Sigmoid colon (tissue), 7 donors: ENCODE results near the gene MAD2L1BP. TPM values are rescaled to one million over a fixed set of nuclear protein-coding genes. Genes with fewer than 3 reads are reported as not detected.

Experiments
- DNase-seq: peaks from one replicate; pipeline ENCODE4 v3.0.0-alpha.2; 2019
- H3K27ac ChIP-seq, 4 donors: fragments of 200-600 bp; sonication (generic); one replicate each; pipeline ENCODE4 v1.5.1; 2016 to 2019; ENCODE audit warnings: mild to moderate bottlenecking in 1 of 4
- H3K27me3 ChIP-seq, 3 donors: fragments of 200-600 bp; sonication (generic); one replicate each; pipeline ENCODE4 v1.5.1; 2019; ENCODE audit warnings: mild to moderate bottlenecking in 1 of 3
- H3K36me3 ChIP-seq, 4 donors: fragments of 200-600 bp; sonication (generic); one replicate each; pipeline ENCODE4 v1.5.1; 2016 to 2019
- H3K4me1 ChIP-seq, 4 donors: fragments of 200-600 bp; sonication (generic); one replicate each; pipeline ENCODE4 v1.5.1; 2017 to 2019
- H3K4me3 ChIP-seq, 4 donors: fragments of 200-600 bp; sonication (generic); one replicate each; pipeline ENCODE4 v1.5.1; 2017 to 2019; ENCODE audit warnings: mild to moderate bottlenecking in 2 of 4, moderate library complexity in 1 of 4
- H3K9me3 ChIP-seq, 4 donors: fragments of 200-600 bp in 3 of 4; sonication (generic) in 3 of 4; one replicate each; pipeline versions ENCODE4 v1.5.1 to v1.6.1; 2013 to 2019
- EP300 ChIP-seq, 4 donors: sonication (generic); formaldehyde crosslinking; IDR thresholded peaks; one replicate each; pipeline ENCODE4 v1.6.1; 2017; ENCODE audit warnings: antibody characterized with exemption in 4 of 4
- POLR2A ChIP-seq, 2 donors: fragments of 450-650 bp; IDR thresholded peaks; one replicate each; pipeline ENCODE4 v1.6.1; 2016; ENCODE audit warnings: antibody characterized with exemption in 2 of 2, mild to moderate bottlenecking in 2 of 2, moderate library complexity in 2 of 2
- POLR2AphosphoS5 ChIP-seq, 4 donors: sonication (generic); formaldehyde crosslinking; IDR thresholded peaks; one replicate each; pipeline ENCODE4 v1.6.1; 2017; ENCODE audit warnings: antibody characterized with exemption in 4 of 4
- WGBS, 2 donors: extraction: QIAGEN DNeasy Blood & Tissue Kit; methylation state at CpG; one replicate each; pipeline ENCODE4 v1.1.7; 2013; 5-methylcytosine and 5-hydroxymethylcytosine counted together
- intact Hi-C: fragments of 100-400 bp; cut with DNase I; formaldehyde crosslinking; loops from one replicate; pipeline ENCODE4 v1.15.1; 2023
- polyA plus RNA-seq, 3 donors: library from polyadenylated mRNA; stranded (reverse); fragments of 200-250 nt; gene quantifications; one replicate each; pipeline ENCODE4 v1.2.3, GENCODE V29; 2013
- total RNA-seq, 4 donors: library from RNA; depleted of rRNA; stranded (reverse); fragments of >200 nt; gene quantifications; one replicate each; pipeline ENCODE4 v1.1.0, GENCODE V29; 2016
- TF ChIP-seq, protein P1 (sequence below), 4 experiments: fragments of 450-650 bp in 3 of 4; fragments of 200-600 bp in 1 of 4; IDR thresholded peaks; one replicate each; pipeline ENCODE4 v1.5.1; 2016 to 2019; ENCODE audit warnings: antibody characterized with exemption in 4 of 4, mild to moderate bottlenecking in 3 of 4, moderate library complexity in 2 of 4
- donor health status: healthy with polysubstance abuse.
- donor health status: Bipolar disorder and iron deficiency.
- donor health status: healthy.

Gene MAD2L1BP
- total and polyA plus RNA-seq, 7 donors, result 13.0 to 68.7 (median 32.3) TPM

DNA sequence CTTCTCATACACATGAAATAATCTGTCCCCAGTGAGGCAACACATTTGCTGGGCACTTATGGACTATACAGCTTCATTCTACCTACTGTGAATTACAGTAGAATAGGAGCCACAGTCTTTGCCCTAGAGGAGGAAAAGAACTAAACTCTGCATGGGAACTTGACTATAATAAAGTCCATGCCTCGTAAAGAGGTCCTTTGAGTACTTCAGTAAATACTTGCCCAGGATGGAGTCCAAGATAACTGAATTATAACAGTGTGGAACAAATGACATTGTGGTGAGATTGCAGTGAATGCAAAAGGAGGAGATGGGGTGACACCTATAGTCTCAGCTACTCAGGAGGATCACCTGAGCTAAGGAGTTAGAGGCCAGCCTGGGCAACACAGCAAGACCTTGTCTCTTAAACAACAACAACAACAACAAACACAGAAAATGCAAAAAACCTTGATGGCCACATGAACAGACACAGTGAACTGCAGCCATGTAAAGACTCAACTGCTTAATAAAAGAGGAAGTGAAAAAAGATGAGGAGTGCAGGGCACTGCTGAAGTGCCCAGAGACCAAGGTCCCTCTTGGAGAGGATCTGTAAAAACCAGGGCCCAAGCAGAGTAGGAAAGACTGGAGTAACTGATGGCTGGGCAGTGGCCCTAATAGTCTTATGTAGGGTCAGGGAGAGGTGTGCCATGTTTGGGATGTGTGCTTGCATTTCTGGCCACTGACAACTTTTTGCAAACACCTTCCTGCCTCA is 48.2 kb downstream of the MAD2L1BP start:
- Histone ChIP-seq H3K4me3 (no peak overlapping the region), H3K27me3 (no peaks in the 10 kb centered on the region), H3K4me1 (peaks cover 0 to 35% (median 20%) of the 10 kb centered on the region in 4 donors), H3K27ac (no peak overlapping the region), H3K36me3 (peaks cover 0 to 23% (median 7%) of the 10 kb centered on the region in 4 donors), H3K9me3 (no peaks in the 10 kb centered on the region)
- 13 to 65% methylated on average over 1 of the region's 1 CpG for WGBS, 2 donors
- no peak for DNase-seq
- TF ChIP-seq EP300 (IDR thresholded peaks at IDR 0.05) (no peak), POLR2AphosphoS5 (IDR thresholded peaks at IDR 0.05) (no peak), POLR2A (IDR thresholded peaks at IDR 0.05) (no peak)
- TF ChIP-seq, protein P1, sequence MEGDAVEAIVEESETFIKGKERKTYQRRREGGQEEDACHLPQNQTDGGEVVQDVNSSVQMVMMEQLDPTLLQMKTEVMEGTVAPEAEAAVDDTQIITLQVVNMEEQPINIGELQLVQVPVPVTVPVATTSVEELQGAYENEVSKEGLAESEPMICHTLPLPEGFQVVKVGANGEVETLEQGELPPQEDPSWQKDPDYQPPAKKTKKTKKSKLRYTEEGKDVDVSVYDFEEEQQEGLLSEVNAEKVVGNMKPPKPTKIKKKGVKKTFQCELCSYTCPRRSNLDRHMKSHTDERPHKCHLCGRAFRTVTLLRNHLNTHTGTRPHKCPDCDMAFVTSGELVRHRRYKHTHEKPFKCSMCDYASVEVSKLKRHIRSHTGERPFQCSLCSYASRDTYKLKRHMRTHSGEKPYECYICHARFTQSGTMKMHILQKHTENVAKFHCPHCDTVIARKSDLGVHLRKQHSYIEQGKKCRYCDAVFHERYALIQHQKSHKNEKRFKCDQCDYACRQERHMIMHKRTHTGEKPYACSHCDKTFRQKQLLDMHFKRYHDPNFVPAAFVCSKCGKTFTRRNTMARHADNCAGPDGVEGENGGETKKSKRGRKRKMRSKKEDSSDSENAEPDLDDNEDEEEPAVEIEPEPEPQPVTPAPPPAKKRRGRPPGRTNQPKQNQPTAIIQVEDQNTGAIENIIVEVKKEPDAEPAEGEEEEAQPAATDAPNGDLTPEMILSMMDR (IDR thresholded peaks at IDR 0.05), result no peak
- intact Hi-C loops, result no loop called here

- Histone ChIP-seq H3K36me3 (no peaks in the 10 kb centered on the region), H3K27ac (peak overlapping the region; percentile 72 to 78 (median 76)), H3K9me3 (no peaks in the 10 kb centered on the region), H3K4me3 (peak overlapping the region; percentile 85 to 93 (median 86)), H3K27me3 (no peaks in the 10 kb centered on the region), H3K4me1 (peaks cover 0 to 35% (median 20%) of the 10 kb centered on the region in 4 donors)
- TF ChIP-seq EP300 (IDR thresholded peaks at IDR 0.05) (no peak), POLR2A (IDR thresholded peaks at IDR 0.05) (no peak)
- TF ChIP-seq, protein P1 (IDR thresholded peaks at IDR 0.05), result no peak
- 5 to 7% methylated on average over 10 of the region's 10 CpGs for WGBS, 2 donors
- no peak for DNase-seq
- intact Hi-C loops, result loop anchor here (5.0 kb wide), 1 partner anchor 80 kb away; no protein-coding TSS in a partner anchor
These were observed 51.4 kb downstream of the MAD2L1BP start for GRCh38 chr6:43687079-43687436.

DNA sequence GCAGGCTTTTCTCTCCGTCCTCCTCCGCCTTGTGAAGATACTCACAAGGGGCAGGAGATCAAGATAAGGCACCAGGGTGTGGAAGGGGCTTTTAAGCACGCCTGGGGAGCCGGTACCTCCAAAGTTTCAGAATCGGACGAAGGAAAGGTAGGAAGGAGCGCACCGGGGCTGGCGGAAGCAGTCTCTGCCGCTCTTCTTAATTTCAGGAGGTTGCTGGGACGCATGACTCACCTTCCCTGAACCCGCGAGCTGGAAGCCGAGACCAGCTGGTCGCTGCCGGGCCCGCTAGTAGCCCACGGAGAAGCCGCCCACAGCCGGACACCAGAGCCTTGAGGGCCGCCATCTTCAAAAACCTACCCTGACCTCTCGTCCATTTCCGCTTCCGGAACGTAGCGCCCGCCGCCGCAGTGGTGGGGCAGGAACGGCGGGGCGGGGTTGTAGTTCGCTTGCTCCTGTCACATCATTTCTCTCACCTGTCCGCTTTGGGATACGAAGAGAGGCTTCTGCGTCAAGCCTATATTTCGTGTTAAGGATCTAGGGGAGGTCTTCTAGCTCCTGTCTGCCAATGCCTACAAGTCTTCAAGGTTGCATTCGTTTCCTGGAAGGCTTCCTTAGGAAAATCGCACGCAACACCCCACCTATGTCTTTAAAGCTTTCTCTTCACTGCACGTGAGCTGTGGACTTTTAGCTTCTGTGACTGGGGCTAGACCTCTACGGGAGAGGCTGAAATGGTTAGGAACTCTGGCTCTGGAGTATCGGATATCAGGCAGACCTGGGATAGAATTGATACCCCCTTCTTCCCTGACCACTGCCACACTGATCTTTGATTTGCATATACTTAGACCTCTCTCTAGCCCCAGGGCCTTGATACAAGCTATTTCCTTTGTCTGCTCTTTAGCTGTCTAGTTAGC is 52.1 kb downstream of the MAD2L1BP start, which contains the start of gene MRPS18A:
Gene MRPS18A (minus strand): TSS at position 355 of the 911 bp plus-strand sequence. CDS start 12 bp downstream, at position 343.
- Histone ChIP-seq H3K9me3 (no peaks in the 10 kb centered on the region), H3K4me3 (peak within 1 kb of the TSS; percentile 85 to 93 (median 86)), H3K36me3 (no peaks in the 10 kb centered on the region), H3K4me1 (peaks cover 0 to 35% (median 20%) of the 10 kb centered on the region in 4 donors), H3K27me3 (no peaks in the 10 kb centered on the region), H3K27ac (peak within 1 kb of the TSS; percentile 72 to 78 (median 76))
- peak; percentile 90 for DNase-seq
- WGBS, 2 donors, result 6 to 8% methylated on average over 43 of the region's 43 CpGs
- TF ChIP-seq POLR2AphosphoS5 (IDR thresholded peaks at IDR 0.05) (peak; percentile 61 to 87 (median 81)), EP300 (IDR thresholded peaks at IDR 0.05) (no peak), POLR2A (IDR thresholded peaks at IDR 0.05) (peak; percentile 19 to 76)
- TF ChIP-seq, protein P1 (IDR thresholded peaks at IDR 0.05), result no peak
- intact Hi-C loops, result loop anchor here (5.0 kb wide), 1 partner anchor 80 kb away; no protein-coding TSS in a partner anchor

- Histone ChIP-seq H3K27ac (no peak overlapping the region), H3K27me3 (no peaks in the 10 kb centered on the region), H3K4me1 (peaks cover 0 to 21% (median 20%) of the 10 kb centered on the region in 4 donors), H3K4me3 (no peak overlapping the region), H3K9me3 (no peaks in the 10 kb centered on the region), H3K36me3 (no peaks in the 10 kb centered on the region)
- TF ChIP-seq POLR2AphosphoS5 (IDR thresholded peaks at IDR 0.05), result no peak
- TF ChIP-seq, protein P1 (IDR thresholded peaks at IDR 0.05), result no peak
- TF ChIP-seq POLR2A (IDR thresholded peaks at IDR 0.05), result no peak
- no peak for TF ChIP-seq EP300 (IDR thresholded peaks at IDR 0.05)
- DNase-seq, result no peak
- intact Hi-C loops, result loop anchor here (5.0 kb wide), 1 partner anchor 78 kb away; no protein-coding TSS in a partner anchor
- WGBS, 2 donors, result 68 to 70% methylated on average over 2 of the region's 2 CpGs
These were observed 53.8 kb downstream of the MAD2L1BP start for GRCh38 chr6:43689421-43689820.

Other genes with a start within 250 kb of the MAD2L1BP start
- 10 to 100 TPM; 11.5 to 24.9 (median 12.3) TPM for gene ABCC10, start 208.3 kb upstream of the MAD2L1BP start, total RNA-seq
- gene ABCC10, start 208.3 kb upstream of the MAD2L1BP start, polyA plus RNA-seq, result 10 to 100 TPM in 1 of 3 donors, 1 to 10 TPM in 2; 2.4 to 25.0 (median 5.1) TPM
- gene DLK2, start 180.3 kb upstream of the MAD2L1BP start, total RNA-seq, result not detected
- under 1 TPM in 1 of 3 donors, not detected in 2; 0.64 TPM for gene DLK2, start 180.3 kb upstream of the MAD2L1BP start, polyA plus RNA-seq
- 10 to 100 TPM; 14.8 to 27.1 (median 23.6) TPM for gene TJAP1, start 158.3 kb upstream of the MAD2L1BP start, total RNA-seq
- 10 to 100 TPM in 1 of 3 donors, 1 to 10 TPM in 2; 3.0 to 20.0 (median 9.0) TPM for gene TJAP1, start 158.3 kb upstream of the MAD2L1BP start, polyA plus RNA-seq
- gene LRRC73, start 125.5 kb upstream of the MAD2L1BP start, total RNA-seq, result 1 to 10 TPM in 2 of 4 donors, under 1 TPM in 2; 0.33 to 1.1 (median 0.72) TPM
- gene LRRC73, start 125.5 kb upstream of the MAD2L1BP start, polyA plus RNA-seq, result under 1 TPM in 1 of 3 donors, not detected in 2; 0.47 TPM
- gene YIPF3, start 118.9 kb upstream of the MAD2L1BP start, total RNA-seq, result 10 to 100 TPM; 58.4 to 74.2 (median 66.0) TPM
- 10 to 100 TPM; 35.4 to 93.6 (median 42.6) TPM for gene YIPF3, start 118.9 kb upstream of the MAD2L1BP start, polyA plus RNA-seq
- gene POLR1C, start 118.8 kb upstream of the MAD2L1BP start, total RNA-seq, result 10 to 100 TPM; 11.9 to 25.5 (median 19.1) TPM
- gene POLR1C, start 118.8 kb upstream of the MAD2L1BP start, polyA plus RNA-seq, result 10 to 100 TPM; 12.6 to 39.5 (median 14.3) TPM
- 10 to 100 TPM; 13.7 to 53.7 (median 14.7) TPM for gene XPO5, start 59.8 kb upstream of the MAD2L1BP start, total RNA-seq
- 10 to 100 TPM in 1 of 3 donors, 1 to 10 TPM in 2; 3.0 to 11.5 (median 7.8) TPM for gene XPO5, start 59.8 kb upstream of the MAD2L1BP start, polyA plus RNA-seq
- 1 to 10 TPM; 4.9 to 7.8 (median 6.3) TPM for gene POLH, start 59.7 kb upstream of the MAD2L1BP start, total RNA-seq
- 1 to 10 TPM; 1.8 to 6.5 (median 3.0) TPM for gene POLH, start 59.7 kb upstream of the MAD2L1BP start, polyA plus RNA-seq
- 10 to 100 TPM; 26.8 to 36.6 (median 32.5) TPM for gene GTPBP2, start 6.6 kb upstream of the MAD2L1BP start, total RNA-seq
- 10 to 100 TPM; 44.4 to 71.0 (median 70.5) TPM for gene GTPBP2, start 6.6 kb upstream of the MAD2L1BP start, polyA plus RNA-seq
- under 1 TPM in 3 of 4 donors, not detected in 1; under 0.01 to 0.68 (median 0.16) TPM for gene RSPH9, start 9.2 kb downstream of the MAD2L1BP start, total RNA-seq
- gene RSPH9, start 9.2 kb downstream of the MAD2L1BP start, polyA plus RNA-seq, result under 1 TPM; 0.25 to 0.60 (median 0.46) TPM
- gene MRPS18A, start 52.0 kb downstream of the MAD2L1BP start, total RNA-seq, result 10 to 100 TPM; 28.8 to 43.9 (median 34.1) TPM
- gene MRPS18A, start 52.0 kb downstream of the MAD2L1BP start, polyA plus RNA-seq, result 10 to 100 TPM; 72.1 to 93.2 (median 90.2) TPM
- 10 to 100 TPM; 20.9 to 60.9 (median 28.5) TPM for gene VEGFA, start 134.4 kb downstream of the MAD2L1BP start, total RNA-seq
- 100 to 1,000 TPM in 1 of 3 donors, 10 to 100 TPM in 2; 11.1 to 111 (median 34.8) TPM for gene VEGFA, start 134.4 kb downstream of the MAD2L1BP start, polyA plus RNA-seq